HepG2 (cell line): ENCODE measurements around the gene ZFP92. TPM values are rescaled to one million over a fixed set of nuclear protein-coding genes. Genes with fewer than 3 reads are reported as not detected.
A peak's percentile ranks its signal among the peaks of the same experiment; 100 is the strongest.

Experiments used
- ATAC-seq: fragments of 200-7000 bp; cut with Tn5 transposase; 3 replicates; pipeline ENCODE4 v1.9.1; 2020; ENCODE audit warnings: mild to moderate bottlenecking, moderate library complexity
- BruUV-seq: library from RNA; stranded (reverse); fragments of 400-500 nt; replicated peaks from 2 replicates; lab custom pipeline; 2021; lab: Mats Ljungman, UMichigan
- CTCF ChIA-PET: fragments of 300-600 bp; formaldehyde crosslinking; extraction: SDS; loops from one replicate; lab custom pipeline; 2021; ENCODE audit warnings: low total read pairs, inconsistent platforms, low intra/inter-chr PET ratio; lab: Yijun Ruan, JAX
- POLR2A ChIA-PET: fragments of 350-600 bp; sonication (Branson Sonifier 250); formaldehyde crosslinking; loops from one replicate; lab custom pipeline; 2020; ENCODE audit warnings: antibody characterized with exemption, inconsistent platforms; lab: Yijun Ruan, JAX
- DNase-seq: peaks from one replicate; pipeline ENCODE4 v3.0.0-alpha.2; 2015; ENCODE audit warnings: low spot score
- FAIRE-seq: peaks from 3 replicates; lab custom pipeline; 2011; peaks lifted over from hg19 to GRCh38; lab: Jason Lieb, UNC
- H2AFZ ChIP-seq: one replicate; pipeline ENCODE4 v1.6.1; 2011; ENCODE audit warnings: low read length, inconsistent platforms
- H3K27ac ChIP-seq: fragments of 300-600 bp; 3 replicates; pipeline ENCODE4 v1.8.0; 2011; ENCODE audit warnings: mixed run types, mild to moderate bottlenecking, mixed read lengths, low read length, inconsistent platforms; ENCODE audit not compliant: insufficient read depth; ENCODE audit errors: extremely low read length
- H3K27me3 ChIP-seq, 2 experiments: fragments of 200-600 bp in 1 of 2; 2 replicates in 1 of 2; 3 replicates in 1 of 2; pipeline versions ENCODE4 v1.6.0 to v1.8.0; 2011; ENCODE audit warnings: low read length in 2 of 2, mild to moderate bottlenecking in 2 of 2, moderate library complexity in 2 of 2, inconsistent platforms in 1 of 2; ENCODE audit not compliant: insufficient read depth in 2 of 2, control insufficient read depth in 1 of 2
- H3K36me3 ChIP-seq, 2 experiments: fragments of 200-600 bp in 1 of 2; replicated peaks in 1 of 2; 2 replicates in 1 of 2; 3 replicates in 1 of 2; pipeline versions ENCODE4 v1.5.1 to v1.8.0; 2011; ENCODE audit warnings: low read length in 2 of 2, inconsistent platforms in 1 of 2; ENCODE audit not compliant: insufficient read depth in 2 of 2, control insufficient read depth in 1 of 2
- H3K4me1 ChIP-seq: 2 replicates; pipeline ENCODE4 v1.5.1; 2012; ENCODE audit warnings: low read length, inconsistent platforms; ENCODE audit not compliant: insufficient read depth
- H3K4me2 ChIP-seq: 2 replicates; pipeline ENCODE4 v1.6.0; 2011; ENCODE audit warnings: low read depth, low read length, inconsistent platforms
- H3K4me3 ChIP-seq, 3 experiments: fragments of 200-600 bp in 1 of 3; sonication (generic), shearing (Covaris generic) in 1 of 3; replicated peaks in 1 of 3; 2 replicates each; pipeline ENCODE4 v1.5.1; 2011 to 2016; ENCODE audit warnings: low read length in 3 of 3, inconsistent platforms in 2 of 3, low read depth in 2 of 3, mild to moderate bottlenecking in 2 of 3, control low read depth in 1 of 3, mixed read lengths in 1 of 3; ENCODE audit not compliant: insufficient read depth in 1 of 3
- H3K79me2 ChIP-seq: one replicate; pipeline ENCODE4 v1.6.1; 2011; ENCODE audit warnings: low read length, inconsistent platforms; ENCODE audit not compliant: insufficient read depth
- H3K9ac ChIP-seq: 2 replicates; pipeline ENCODE4 v1.6.0; 2011; ENCODE audit warnings: mild to moderate bottlenecking, low read depth, low read length, inconsistent platforms; ENCODE audit not compliant: insufficient read depth
- H3K9me3 ChIP-seq: 2 replicates; pipeline ENCODE4 v1.5.1; 2012; ENCODE audit warnings: mild to moderate bottlenecking, low read length
- H4K20me1 ChIP-seq: 2 replicates; pipeline ENCODE4 v1.6.0; 2011; ENCODE audit warnings: inconsistent platforms, mild to moderate bottlenecking, low read length, moderate library complexity; ENCODE audit not compliant: insufficient read depth
- ASH2L ChIP-seq: fragments of 300-600, 200-600 bp; sonication (generic); IDR thresholded peaks from 2 replicates; pipeline ENCODE4 v1.7.0; 2017; ENCODE audit warnings: low read depth, mild to moderate bottlenecking, moderate library complexity, mixed read lengths, low read length; ENCODE audit not compliant: insufficient read length
- BCL6 ChIP-seq: IDR thresholded peaks from 2 replicates; pipeline ENCODE4 v1.6.1; 2016; ENCODE audit warnings: missing genetic modification reagents, missing compliant biosample characterization
- DDIT3 ChIP-seq: sonication (generic); formaldehyde crosslinking; IDR thresholded peaks from 2 replicates; pipeline ENCODE4 v1.4.0; 2020; ENCODE audit warnings: mild to moderate bottlenecking, missing genetic modification reagents
- ELF3 ChIP-seq: IDR thresholded peaks from 2 replicates; pipeline ENCODE4 v1.6.1; 2016; ENCODE audit warnings: missing genetic modification reagents, missing compliant biosample characterization
- GATAD2A ChIP-seq: IDR thresholded peaks from 2 replicates; pipeline ENCODE4 v1.6.1; 2016
- MNT ChIP-seq: fragments of 450-650 bp; IDR thresholded peaks from 2 replicates; pipeline ENCODE4 v1.6.1; 2016
- RFX1 ChIP-seq: fragments of 450-650 bp; IDR thresholded peaks from 2 replicates; pipeline ENCODE4 v1.6.1; 2017
- RFX3 ChIP-seq: IDR thresholded peaks from 2 replicates; pipeline ENCODE4 v1.6.1; 2016; ENCODE audit warnings: missing biosample characterization, missing genetic modification reagents
- SIN3A ChIP-seq: IDR thresholded peaks from 2 replicates; pipeline ENCODE4 v1.6.1; 2011; ENCODE audit warnings: low read depth, mild to moderate bottlenecking, control low read depth, low read length, borderline replicate concordance
- ZFP37 ChIP-seq: sonication (generic); formaldehyde crosslinking; IDR thresholded peaks from 2 replicates; pipeline ENCODE4 v1.4.0; 2020; ENCODE audit warnings: missing genetic modification reagents, borderline replicate concordance
- ZNF646 ChIP-seq: sonication (generic); formaldehyde crosslinking; IDR thresholded peaks from 2 replicates; pipeline ENCODE4 v1.9.0; 2021; ENCODE audit warnings: mild to moderate bottlenecking, missing genetic modification reagents
- ZNF691 ChIP-seq: sonication (generic); formaldehyde crosslinking; IDR thresholded peaks from 2 replicates; pipeline ENCODE4 v1.4.0; 2020; ENCODE audit warnings: missing genetic modification reagents, low read depth, mild to moderate bottlenecking, borderline replicate concordance
- ZNF782 ChIP-seq: sonication (generic); formaldehyde crosslinking; IDR thresholded peaks from 2 replicates; pipeline ENCODE4 v1.4.0; 2020; ENCODE audit warnings: missing genetic modification reagents, mild to moderate bottlenecking, borderline replicate concordance
- WGBS: methylation state at CpG from one replicate; pipeline ENCODE4 v1.1.6; 2017; ENCODE audit warnings: low lambda C conversion rate; 5-methylcytosine and 5-hydroxymethylcytosine counted together
- in situ Hi-C: cut with HindIII; loops from 2 replicates; pipeline ENCODE4 v1.10.0; 2017; ENCODE audit warnings: low pct_unique_long_range_greater_than_20kb; ENCODE audit not compliant: extremely low pct_ligation_motif_present
- intact Hi-C: fragments of 100-400 bp; cut with micrococcal nuclease; formaldehyde crosslinking; loops from one replicate; pipeline ENCODE4 v1.10.0; 2022; ENCODE audit not compliant: unreplicated experiment
- polyA plus RNA-seq, 8 experiments: library from polyadenylated mRNA; depleted of rRNA in 3 of 8; stranded (reverse) in 7 of 8; unstranded in 1 of 8; fragments of >200 nt; fragmentation: Illumina TruSeq in 4 of 8; extraction: Trizol in 4 of 8; gene quantifications; 2 replicates each; pipeline versions ENCODE4 v1.2.1 to v1.2.3, GENCODE V29; 2011 to 2016; ENCODE audit warnings: low read depth in 4 of 8, missing spikeins in 1 of 8, mixed read lengths in 1 of 8; ENCODE audit not compliant: insufficient read depth in 1 of 8
- total RNA-seq, 5 experiments: library from RNA; depleted of rRNA; stranded (reverse); fragments of >200 nt; fragmentation: Illumina TruSeq; extraction: Trizol; gene quantifications; 2 replicates each; pipeline ENCODE4 v1.2.3, GENCODE V29; 2016; ENCODE audit warnings: low read depth in 1 of 5

ZFP92 gene
- total and polyA plus RNA-seq, 2 of the 13 experiments (the other 11 are each of a cell fraction or from before 2014, with no cell fraction given) = 0.02 TPM; not detected in 1

GRCh38 chrX:153381684-153382532 is 29.4 kb upstream of the ZFP92 start:
- ATAC-seq (peak; percentile 84), FAIRE-seq (peak; percentile 47), DNase-seq (peak; percentile 59)
- Histone ChIP-seq H2AFZ (peak overlapping the region; percentile 16), H3K27ac (peak overlapping the region; percentile 65), H3K4me2 (peak overlapping the region; percentile 69), H3K4me1 (peaks cover 19% of the 10 kb centered on the region), H4K20me1 (no peaks in the 10 kb centered on the region), H3K27me3 (peaks cover 0 to 6% of the 10 kb centered on the region in 2 experiments; a peak in 1 of 5 replicates), H3K4me3 (peak overlapping the region in 1 of 3 experiments; percentile 27; a peak in 1 of 6 replicates), H3K9ac (peak overlapping the region; percentile 40; the same call in 1 of the 2 replicates), H3K9me3 (no peaks in the 10 kb centered on the region), H3K36me3 (no peaks in the 10 kb centered on the region), H3K79me2 (no peaks in the 10 kb centered on the region)
- POLR2A ChIA-PET = no interaction called here
- WGBS = 0% methylated on average over 2 of the region's 12 CpGs
- intact Hi-C loops (no loop called here), in situ Hi-C loops (no loop called here)
- BruUV-seq = no TSS peak
- CTCF ChIA-PET = no interaction called here
- TF ChIP-seq RFX1 (peak; percentile 78), ASH2L (peak; percentile 63), BCL6 (CRISPR knock-in tag) (0 out of 2 replicates have a peak, but pooled peaks have one; percentile 22), ZNF646 (CRISPR knock-in tag) (peak; percentile 88), DDIT3 (no peak), ZNF782 (CRISPR knock-in tag) (no peak), RFX3 (CRISPR knock-in tag) (peak; percentile 71), ZFP37 (CRISPR knock-in tag) (no peak), ZNF691 (CRISPR knock-in tag) (peak; percentile 32; the same call in 1 of the 2 replicates), GATAD2A (0 out of 2 replicates have a peak, but pooled peaks have one; percentile 11), ELF3 (0 out of 2 replicates have a peak, but pooled peaks have one; percentile 20), MNT (0 out of 2 replicates have a peak, but pooled peaks have one; percentile 5), SIN3A (peak; percentile 18; the same call in 1 of the 2 replicates)
